Glutamatergic neuron (in vitro differentiated cells): Measurements from ENCODE around the gene ACSM3. TPM values are rescaled to one million over a fixed set of nuclear protein-coding genes. Genes with fewer than 3 reads are reported as not detected.
"Not testable (repeated sequence)": the region's sequence is repeated elsewhere in the genome, so short reads cannot be mapped to it uniquely, and the experiment has no call there.

Experiments
- DNase-seq: peaks from one replicate; pipeline ENCODE4 v3.0.0; 2022
- H3K27ac Mint-ChIP-seq: one replicate; pipeline ENCODE4 v1.8.0; 2020; ENCODE audit warnings: mild to moderate bottlenecking, mixed read lengths, inconsistent platforms; ENCODE audit not compliant: unreplicated experiment
- H3K27me3 Mint-ChIP-seq: one replicate; pipeline ENCODE4 v1.8.0; 2020; ENCODE audit warnings: mild to moderate bottlenecking, moderate library complexity, mixed read lengths, inconsistent platforms; ENCODE audit not compliant: unreplicated experiment
- H3K36me3 Mint-ChIP-seq: one replicate; pipeline ENCODE4 v1.8.0; 2020; ENCODE audit warnings: mild to moderate bottlenecking, mixed read lengths, inconsistent platforms; ENCODE audit not compliant: unreplicated experiment
- H3K4me1 Mint-ChIP-seq: one replicate; pipeline ENCODE4 v1.8.0; 2020; ENCODE audit warnings: mild to moderate bottlenecking, low read depth, mixed read lengths, inconsistent platforms; ENCODE audit not compliant: unreplicated experiment
- H3K4me3 Mint-ChIP-seq: one replicate; pipeline ENCODE4 v1.8.0; 2020; ENCODE audit warnings: mild to moderate bottlenecking, mixed read lengths, inconsistent platforms; ENCODE audit not compliant: unreplicated experiment
- H3K9me3 Mint-ChIP-seq: one replicate; pipeline ENCODE4 v1.8.0; 2020; ENCODE audit warnings: mild to moderate bottlenecking, moderate library complexity, mixed read lengths, inconsistent platforms; ENCODE audit not compliant: unreplicated experiment
- total RNA-seq: library from RNA; stranded (reverse); fragmentation: NEBNext Ultra II Directional; extraction: Animal tissue kit (Norgen Biotek cat#: 25700); gene quantifications from one replicate; pipeline ENCODE4 v1.2.1, GENCODE V29; 2021; ENCODE audit not compliant: unreplicated experiment
- TF ChIP-seq, protein P1 (sequence below): fragments of 200-600 bp; sonication (generic); IDR thresholded peaks from one replicate; pipeline ENCODE4 v1.5.0; 2021; ENCODE audit not compliant: partially characterized antibody, unreplicated experiment

ACSM3 gene
- total RNA-seq, 1 donor from 2014 or later, result 0.91 TPM

DNA sequence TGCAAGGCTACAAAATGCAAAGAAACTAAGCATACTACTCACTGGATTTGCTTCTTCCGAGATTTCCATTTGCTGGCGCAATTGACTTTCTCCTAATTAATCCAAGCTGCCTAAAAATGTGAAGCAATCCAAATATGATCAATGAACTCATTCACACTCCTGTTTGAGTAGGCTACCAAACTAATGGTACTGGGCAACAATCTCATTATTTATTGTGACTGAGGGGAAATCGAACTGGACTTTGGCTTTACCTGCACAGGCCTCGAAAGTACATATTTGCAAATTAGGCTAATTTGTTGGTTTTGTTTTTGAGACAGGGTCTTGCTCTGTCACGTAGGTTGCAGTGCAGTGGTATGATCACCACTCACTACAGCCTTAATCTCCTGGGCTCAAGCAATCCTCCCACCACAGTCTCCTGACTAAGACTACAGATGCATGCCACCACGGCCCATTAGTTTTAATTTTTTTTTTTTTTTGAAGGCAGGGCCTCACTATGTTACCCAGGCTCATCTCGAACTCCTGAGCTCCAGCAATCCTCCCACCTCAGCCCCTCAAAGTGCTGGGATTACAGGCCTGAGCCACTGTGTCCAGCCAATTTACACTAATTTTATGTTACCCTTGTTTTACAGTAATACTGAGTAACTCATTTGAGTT is 39.9 kb downstream of the ACSM3 start:
- Mint-ChIP-seq H3K36me3 (no peaks in the 10 kb centered on the region), H3K27me3 (no peaks in the 10 kb centered on the region), H3K9me3 (no peaks in the 10 kb centered on the region), H3K4me1 (no peaks in the 10 kb centered on the region), H3K4me3 (no peak overlapping the region), H3K27ac (no peak overlapping the region)
- TF ChIP-seq, protein P1, sequence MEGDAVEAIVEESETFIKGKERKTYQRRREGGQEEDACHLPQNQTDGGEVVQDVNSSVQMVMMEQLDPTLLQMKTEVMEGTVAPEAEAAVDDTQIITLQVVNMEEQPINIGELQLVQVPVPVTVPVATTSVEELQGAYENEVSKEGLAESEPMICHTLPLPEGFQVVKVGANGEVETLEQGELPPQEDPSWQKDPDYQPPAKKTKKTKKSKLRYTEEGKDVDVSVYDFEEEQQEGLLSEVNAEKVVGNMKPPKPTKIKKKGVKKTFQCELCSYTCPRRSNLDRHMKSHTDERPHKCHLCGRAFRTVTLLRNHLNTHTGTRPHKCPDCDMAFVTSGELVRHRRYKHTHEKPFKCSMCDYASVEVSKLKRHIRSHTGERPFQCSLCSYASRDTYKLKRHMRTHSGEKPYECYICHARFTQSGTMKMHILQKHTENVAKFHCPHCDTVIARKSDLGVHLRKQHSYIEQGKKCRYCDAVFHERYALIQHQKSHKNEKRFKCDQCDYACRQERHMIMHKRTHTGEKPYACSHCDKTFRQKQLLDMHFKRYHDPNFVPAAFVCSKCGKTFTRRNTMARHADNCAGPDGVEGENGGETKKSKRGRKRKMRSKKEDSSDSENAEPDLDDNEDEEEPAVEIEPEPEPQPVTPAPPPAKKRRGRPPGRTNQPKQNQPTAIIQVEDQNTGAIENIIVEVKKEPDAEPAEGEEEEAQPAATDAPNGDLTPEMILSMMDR, result no peak
- DNase-seq, result no peak

DNA sequence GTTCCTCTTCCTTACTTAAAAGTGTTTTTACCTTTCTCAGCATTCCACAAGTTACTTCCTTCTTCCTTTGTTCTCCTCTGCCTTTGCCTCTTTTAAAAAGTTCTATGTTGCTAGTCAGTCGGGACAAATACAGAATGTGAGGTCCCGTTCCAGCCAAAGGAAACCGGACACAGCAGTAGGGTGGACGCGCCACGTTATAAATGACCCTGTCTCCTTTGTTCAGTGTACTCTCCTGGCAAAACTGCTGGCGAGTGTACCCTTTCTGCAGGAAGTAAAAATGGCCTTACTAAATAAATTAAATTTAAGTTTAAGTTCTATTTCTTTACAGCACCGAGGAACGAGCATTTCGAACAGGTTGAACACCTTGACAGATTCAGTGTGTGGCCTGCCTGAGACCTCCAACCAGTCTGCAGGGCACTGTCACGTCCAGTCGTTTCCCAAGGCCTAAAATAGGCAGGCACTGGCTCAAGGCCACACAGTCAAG is 41.9 kb downstream of the ACSM3 start:
- not testable (repeated sequence) for DNase-seq, H3K27me3 Mint-ChIP-seq, H3K36me3 Mint-ChIP-seq, H3K4me1 Mint-ChIP-seq, H3K9me3 Mint-ChIP-seq
- H3K27ac Mint-ChIP-seq, result peak overlapping the region; percentile 93
- H3K4me3 Mint-ChIP-seq, result peak overlapping the region; percentile 98

- H3K9me3 Mint-ChIP-seq, result no peaks in the 10 kb centered on the region
These were observed 42.6 kb downstream of the ACSM3 start, which contains the start of the genes ERI2 and REXO5 for GRCh38 chr16:20806168-20807050. TSS of gene ERI2 (minus strand) at chr16:20806472. CDS start at chr16:20806430, 42 bp downstream. TSS of gene REXO5 (plus strand) at chr16:20806527. CDS start at chr16:20806954, 427 bp downstream.

DNA sequence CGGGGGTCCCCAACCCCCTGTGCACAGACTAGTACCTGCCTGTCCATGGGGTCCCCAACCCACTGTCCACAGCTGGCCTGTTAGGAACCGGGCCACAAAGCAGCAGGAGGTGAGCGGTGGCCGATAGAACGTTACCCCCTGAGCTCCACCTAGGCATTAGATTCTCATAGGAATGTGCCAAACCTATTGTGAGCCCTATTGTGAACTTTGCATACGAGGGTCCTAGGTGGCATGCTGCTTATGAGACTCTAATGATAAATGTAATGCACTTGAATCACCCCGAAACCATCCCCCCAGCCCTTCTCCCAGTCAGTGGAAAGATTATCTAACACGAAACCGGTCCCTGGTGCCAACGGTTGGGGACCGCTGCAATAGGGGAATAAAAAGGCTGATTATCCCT is 44.0 kb downstream of the ACSM3 start:
- H3K36me3 Mint-ChIP-seq, result no peaks in the 10 kb centered on the region
- H3K4me1 Mint-ChIP-seq, result no peaks in the 10 kb centered on the region
- no peak overlapping the region for H3K27ac Mint-ChIP-seq
- TF ChIP-seq, protein P1, result no peak
- H3K9me3 Mint-ChIP-seq, result no peaks in the 10 kb centered on the region
- no peaks in the 10 kb centered on the region for H3K27me3 Mint-ChIP-seq
- peak overlapping the region; percentile 98 for H3K4me3 Mint-ChIP-seq
- no peak for DNase-seq

More at GRCh38 chr16:20806168-20807050, 42.6 kb downstream of the ACSM3 start, which contains the start of the genes ERI2 and REXO5:
- H3K4me1 Mint-ChIP-seq, result no peaks in the 10 kb centered on the region
- no peaks in the 10 kb centered on the region for H3K27me3 Mint-ChIP-seq
- peak; percentile 96 for DNase-seq
- H3K27ac Mint-ChIP-seq, result peak within 1 kb of the TSS; percentile 93
- TF ChIP-seq, protein P1, result peak; percentile 32
- H3K36me3 Mint-ChIP-seq, result no peaks in the 10 kb centered on the region
- H3K4me3 Mint-ChIP-seq, result peak within 1 kb of the TSS; percentile 98

GRCh38 chr16:20811889-20812439 is 48.1 kb downstream of the ACSM3 start:
- Mint-ChIP-seq H3K27me3 (no peaks in the 10 kb centered on the region), H3K4me1 (peaks cover 2% of the 10 kb centered on the region), H3K4me3 (no peak overlapping the region), H3K36me3 (no peaks in the 10 kb centered on the region), H3K9me3 (no peaks in the 10 kb centered on the region), H3K27ac (no peak overlapping the region)
- TF ChIP-seq, protein P1, result no peak
- DNase-seq, result no peak
